ENCODE measurements around the gene CCM2L.

GRCh38 chr20:32070690-32071213 lies 60.5 kb downstream of the CCM2L start:
- no peak for TF ChIP-seq CTCF (IDR thresholded peaks at IDR 0.05; ENCODE audit: low read length)
- TF ChIP-seq EZH2 (IDR thresholded peaks at IDR 0.05; ENCODE audit: borderline replicate concordance, low read length) = no peak

All from OCI-LY1 (cell line).